Loucy (cell line): Measurements from ENCODE around the gene TRERF1.

ENCODE experiments used
- H2AFZ ChIP-seq: fragments of 200-600 bp; sonication (generic); 2 replicates; pipeline ENCODE4 v1.6.0; 2016; ENCODE audit warnings: antibody characterized with exemption, mild to moderate bottlenecking, low read length, moderate library complexity
- H3F3A ChIP-seq: fragments of 200-600 bp; 2 replicates; pipeline ENCODE4 v1.6.0; 2016; ENCODE audit warnings: antibody characterized with exemption, low read depth, mild to moderate bottlenecking
- H3K27me3 ChIP-seq: fragments of 200-600 bp; sonication (generic); 2 replicates; pipeline ENCODE4 v1.6.1; 2014; ENCODE audit warnings: low read length, mild to moderate bottlenecking; ENCODE audit not compliant: insufficient read depth, poor library complexity, severe bottlenecking
- H3K36me3 ChIP-seq: fragments of 200-600 bp; sonication (generic); 2 replicates; pipeline ENCODE4 v1.6.1; 2016; ENCODE audit warnings: low read length; ENCODE audit not compliant: insufficient read depth
- H3K4me1 ChIP-seq: fragments of 200-600 bp; sonication (generic); 2 replicates; pipeline ENCODE4 v1.5.1; 2014; ENCODE audit warnings: low read length, mild to moderate bottlenecking; ENCODE audit not compliant: insufficient read depth, poor library complexity, severe bottlenecking
- H3K4me2 ChIP-seq: fragments of 200-600 bp; sonication (generic); 2 replicates; pipeline ENCODE4 v1.6.0; 2014; ENCODE audit warnings: antibody characterized with exemption, low read length, low read depth, mild to moderate bottlenecking; ENCODE audit not compliant: poor library complexity, severe bottlenecking
- H3K4me3 ChIP-seq: fragments of 200-600 bp; sonication (generic); 2 replicates; pipeline ENCODE4 v1.5.1; 2014; ENCODE audit warnings: low read length, mild to moderate bottlenecking, mixed read lengths; ENCODE audit not compliant: poor library complexity, severe bottlenecking
- H3K79me2 ChIP-seq: fragments of 200-600 bp; sonication (generic); 2 replicates; pipeline ENCODE4 v1.6.1; 2014; ENCODE audit warnings: low read length; ENCODE audit not compliant: insufficient read depth
- H3K9ac ChIP-seq: fragments of 200-600 bp; sonication (generic); 2 replicates; pipeline ENCODE4 v1.6.0; 2014; ENCODE audit warnings: mild to moderate bottlenecking, low read depth, low read length, moderate library complexity; ENCODE audit not compliant: poor library complexity, severe bottlenecking
- H3K9me2 ChIP-seq: fragments of 200-600 bp; sonication (generic); replicated peaks from 2 replicates; pipeline ENCODE4 v1.6.1; 2016; ENCODE audit warnings: low read depth, low read length, mixed read lengths
- H3K9me3 ChIP-seq: fragments of 200-600 bp; sonication (generic); 2 replicates; pipeline ENCODE4 v1.6.1; 2014; ENCODE audit warnings: mild to moderate bottlenecking, antibody characterized with exemption, low read length, low read depth; ENCODE audit not compliant: insufficient read depth
- H4K20me1 ChIP-seq: fragments of 200-600 bp; sonication (generic); 2 replicates; pipeline ENCODE4 v1.6.0; 2014; ENCODE audit warnings: antibody characterized with exemption, low read length, mild to moderate bottlenecking; ENCODE audit not compliant: insufficient read depth, poor library complexity, severe bottlenecking
- CTCF ChIP-seq: fragments of 200-600 bp; sonication (generic); conservative IDR thresholded peaks from 2 replicates; pipeline ENCODE4 v1.5.1; 2014; ENCODE audit warnings: mild to moderate bottlenecking, antibody characterized with exemption, low read length
- EZH2phosphoT487 ChIP-seq: fragments of 200-600 bp; IDR thresholded peaks from 2 replicates; pipeline ENCODE4 v1.6.1; 2018; ENCODE audit warnings: antibody characterized with exemption, mild to moderate bottlenecking, moderate library complexity, borderline replicate concordance

Gene TRERF1

GRCh38 chr6:42368181-42368580 lies 83.5 kb downstream of the TRERF1 start:
- TF ChIP-seq CTCF = no peak
- TF ChIP-seq EZH2phosphoT487 = no peak

GRCh38 chr6:42367353-42368011 lies 84.2 kb downstream of the TRERF1 start:
- Histone ChIP-seq H3K4me1 (peaks cover 21% of the 10 kb centered on the region), H3K9me2 (no peaks in the 10 kb centered on the region), H3F3A (no peaks in the 10 kb centered on the region), H3K9me3 (no peaks in the 10 kb centered on the region), H3K9ac (no peak overlapping the region), H3K27me3 (no peaks in the 10 kb centered on the region), H3K79me2 (peaks cover 62% of the 10 kb centered on the region), H3K4me2 (no peak overlapping the region), H4K20me1 (peaks cover 13% of the 10 kb centered on the region), H3K4me3 (no peak overlapping the region), H3K36me3 (no peaks in the 10 kb centered on the region; the same call in 1 of the 2 replicates), H2AFZ (no peak overlapping the region)
- TF ChIP-seq CTCF (no peak), EZH2phosphoT487 (no peak)

More at GRCh38 chr6:42368181-42368580, 83.5 kb downstream of the TRERF1 start:
- Histone ChIP-seq H3K79me2 (peaks cover 69% of the 10 kb centered on the region), H3K36me3 (no peaks in the 10 kb centered on the region), H3K4me1 (peaks cover 21% of the 10 kb centered on the region), H3K4me2 (no peak overlapping the region), H3K9ac (no peak overlapping the region), H4K20me1 (peaks cover 13% of the 10 kb centered on the region), H3K4me3 (no peak overlapping the region), H3K27me3 (no peaks in the 10 kb centered on the region), H3K9me2 (no peaks in the 10 kb centered on the region), H3F3A (no peaks in the 10 kb centered on the region), H2AFZ (no peak overlapping the region), H3K9me3 (no peaks in the 10 kb centered on the region)

GRCh38 chr6:42366999-42367352 lies 84.8 kb downstream of the TRERF1 start:
- Histone ChIP-seq H3K9ac (no peak overlapping the region), H3K36me3 (peaks cover under 1% of the 10 kb centered on the region; the same call in 1 of the 2 replicates), H3K4me1 (peaks cover 21% of the 10 kb centered on the region), H4K20me1 (peaks cover 13% of the 10 kb centered on the region), H3K9me3 (no peaks in the 10 kb centered on the region), H3K79me2 (peaks cover 57% of the 10 kb centered on the region), H3K9me2 (no peaks in the 10 kb centered on the region), H2AFZ (no peak overlapping the region), H3F3A (no peaks in the 10 kb centered on the region), H3K27me3 (no peaks in the 10 kb centered on the region), H3K4me3 (no peak overlapping the region), H3K4me2 (no peak overlapping the region)
- TF ChIP-seq CTCF = no peak
- no peak for TF ChIP-seq EZH2phosphoT487
